Mononuclear cell (primary cell): ENCODE data around the gene DOCK11. TPM values are rescaled to one million over a fixed set of nuclear protein-coding genes. Genes with fewer than 3 reads are reported as not detected.
"Not testable (repeated sequence)": the region's sequence is repeated elsewhere in the genome, so short reads cannot be mapped to it uniquely, and the experiment has no call there.

ENCODE experiments used
- H3K27me3 ChIP-seq: 2 replicates; pipeline ENCODE4 v1.6.0; 2011; ENCODE audit warnings: low read length, control low read depth; ENCODE audit not compliant: insufficient read depth
- H3K4me1 ChIP-seq: 2 replicates; pipeline ENCODE4 v1.5.1; 2011; ENCODE audit warnings: mild to moderate bottlenecking, low read length, control low read depth; ENCODE audit not compliant: insufficient read depth
- H3K4me3 ChIP-seq: 2 replicates; pipeline ENCODE4 v1.5.1; 2011; ENCODE audit warnings: mild to moderate bottlenecking, low read length, moderate library complexity
- H3K9me3 ChIP-seq: 2 replicates; pipeline ENCODE4 v1.5.1; 2011; ENCODE audit warnings: low read depth, mild to moderate bottlenecking, control low read depth, low read length
- total RNA-seq: library from RNA; depleted of rRNA; stranded (reverse); fragments of >200 nt; gene quantifications from one replicate; pipeline ENCODE4 v1.2.3, GENCODE V29; 2012

Gene DOCK11
- total RNA-seq, 1 donor = 78.7 TPM

GRCh38 chrX:118682258-118683014 lies 186.8 kb downstream of the DOCK11 start:
- no peaks in the 10 kb centered on the region for H3K4me1 ChIP-seq
- no peaks in the 10 kb centered on the region for H3K9me3 ChIP-seq
- H3K4me3 ChIP-seq = no peak overlapping the region
- no peaks in the 10 kb centered on the region for H3K27me3 ChIP-seq

GRCh38 chrX:118685393-118685792 lies 189.8 kb downstream of the DOCK11 start:
- H3K4me3 ChIP-seq = no peak overlapping the region
- no peaks in the 10 kb centered on the region for H3K9me3 ChIP-seq
- H3K4me1 ChIP-seq = no peaks in the 10 kb centered on the region
- no peaks in the 10 kb centered on the region for H3K27me3 ChIP-seq

- no peak overlapping the region for H3K4me3 ChIP-seq
- no peaks in the 10 kb centered on the region for H3K4me1 ChIP-seq
- no peaks in the 10 kb centered on the region for H3K9me3 ChIP-seq
- H3K27me3 ChIP-seq = no peaks in the 10 kb centered on the region
These were observed 193.3 kb downstream of the DOCK11 start for GRCh38 chrX:118688935-118689334.

GRCh38 chrX:118693843-118694242 lies 198.2 kb downstream of the DOCK11 start:
- H3K9me3 ChIP-seq = no peaks in the 10 kb centered on the region
- no peak overlapping the region for H3K4me3 ChIP-seq
- H3K4me1 ChIP-seq = peaks cover 20% of the 10 kb centered on the region
- no peaks in the 10 kb centered on the region for H3K27me3 ChIP-seq

GRCh38 chrX:118694638-118695037 lies 199.0 kb downstream of the DOCK11 start:
- no peak overlapping the region for H3K4me3 ChIP-seq
- H3K9me3 ChIP-seq = no peaks in the 10 kb centered on the region
- H3K4me1 ChIP-seq = peaks cover 26% of the 10 kb centered on the region
- H3K27me3 ChIP-seq = no peaks in the 10 kb centered on the region

GRCh38 chrX:118698516-118699170 lies 203.0 kb downstream of the DOCK11 start:
- H3K9me3 ChIP-seq = no peaks in the 10 kb centered on the region
- H3K4me1 ChIP-seq = peaks cover 26% of the 10 kb centered on the region
- H3K27me3 ChIP-seq = no peaks in the 10 kb centered on the region
- no peak overlapping the region for H3K4me3 ChIP-seq

GRCh38 chrX:118702741-118703140 lies 207.1 kb downstream of the DOCK11 start:
- Histone ChIP-seq H3K27me3 (no peaks in the 10 kb centered on the region), H3K4me1 (peaks cover 29% of the 10 kb centered on the region), H3K9me3 (no peaks in the 10 kb centered on the region), H3K4me3 (no peak overlapping the region)

- Histone ChIP-seq H3K4me3 (no peak overlapping the region), H3K4me1 (peaks cover 17% of the 10 kb centered on the region), H3K27me3 (no peaks in the 10 kb centered on the region), H3K9me3 (no peaks in the 10 kb centered on the region)
These were observed 211.1 kb downstream of the DOCK11 start for GRCh38 chrX:118706681-118707080.

GRCh38 chrX:118714521-118714920 lies 218.9 kb downstream of the DOCK11 start:
- Histone ChIP-seq H3K27me3 (no peaks in the 10 kb centered on the region), H3K4me1 (peaks cover 25% of the 10 kb centered on the region), H3K4me3 (no peak overlapping the region), H3K9me3 (no peaks in the 10 kb centered on the region)

- not testable (repeated sequence) for H3K4me3 ChIP-seq, H3K27me3 ChIP-seq, H3K9me3 ChIP-seq
- H3K4me1 ChIP-seq = peaks cover 35% of the 10 kb centered on the region
These were observed 220.3 kb downstream of the DOCK11 start for GRCh38 chrX:118715917-118716316.

- H3K4me3 ChIP-seq, H3K9me3 ChIP-seq, H3K27me3 ChIP-seq: not testable (repeated sequence)
- H3K4me1 ChIP-seq = peaks cover 40% of the 10 kb centered on the region
These were observed 221.2 kb downstream of the DOCK11 start for GRCh38 chrX:118716833-118717232.

GRCh38 chrX:118717678-118718391 lies 222.2 kb downstream of the DOCK11 start:
- Histone ChIP-seq H3K4me3 (no peak overlapping the region), H3K4me1 (peaks cover 41% of the 10 kb centered on the region), H3K9me3 (no peaks in the 10 kb centered on the region), H3K27me3 (no peaks in the 10 kb centered on the region)

GRCh38 chrX:118718737-118719136 lies 223.1 kb downstream of the DOCK11 start:
- H3K9me3 ChIP-seq = no peaks in the 10 kb centered on the region
- peaks cover 50% of the 10 kb centered on the region for H3K4me1 ChIP-seq
- no peak overlapping the region for H3K4me3 ChIP-seq
- no peaks in the 10 kb centered on the region for H3K27me3 ChIP-seq

GRCh38 chrX:118720058-118720707 lies 224.6 kb downstream of the DOCK11 start:
- H3K9me3 ChIP-seq = no peaks in the 10 kb centered on the region
- no peak overlapping the region for H3K4me3 ChIP-seq
- H3K27me3 ChIP-seq = no peaks in the 10 kb centered on the region
- H3K4me1 ChIP-seq = peaks cover 63% of the 10 kb centered on the region

- Histone ChIP-seq H3K4me1 (peaks cover 72% of the 10 kb centered on the region), H3K4me3 (no peak overlapping the region), H3K27me3 (no peaks in the 10 kb centered on the region), H3K9me3 (no peaks in the 10 kb centered on the region)
These were observed 227.8 kb downstream of the DOCK11 start for GRCh38 chrX:118723376-118723775.
